Measurements from ENCODE around the gene ABHD5.

The ABHD5 gene

GRCh38 chr3:43758592-43759225, 68.0 kb downstream of the ABHD5 start:
- DNase-seq: no peak

DNA sequence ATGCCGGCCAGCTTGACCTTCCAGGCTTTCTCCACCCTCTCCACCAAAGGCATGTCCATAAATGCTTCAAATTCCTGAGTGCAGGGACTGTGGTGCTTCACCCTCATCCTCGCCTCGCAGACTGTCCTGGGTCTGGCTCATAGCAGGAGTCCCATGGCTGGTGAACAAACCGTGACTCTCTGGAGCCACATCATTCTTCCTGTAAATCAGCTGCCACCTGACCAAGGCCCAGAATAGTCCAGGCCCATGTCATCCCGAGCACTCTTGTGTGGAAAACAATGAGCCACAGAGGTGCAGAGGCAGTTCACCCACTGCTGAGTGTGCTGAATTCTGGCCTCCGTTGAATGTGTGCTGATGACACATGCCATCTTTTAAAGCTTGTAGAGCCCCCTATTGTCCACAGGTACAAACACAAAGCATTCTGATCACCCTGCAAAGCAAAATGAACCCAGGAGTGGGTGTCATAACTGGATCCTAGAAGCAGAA, 68.6 kb downstream of the ABHD5 start:
- peak in 2 of 3 donors; percentile 25 to 58 for DNase-seq

DNA sequence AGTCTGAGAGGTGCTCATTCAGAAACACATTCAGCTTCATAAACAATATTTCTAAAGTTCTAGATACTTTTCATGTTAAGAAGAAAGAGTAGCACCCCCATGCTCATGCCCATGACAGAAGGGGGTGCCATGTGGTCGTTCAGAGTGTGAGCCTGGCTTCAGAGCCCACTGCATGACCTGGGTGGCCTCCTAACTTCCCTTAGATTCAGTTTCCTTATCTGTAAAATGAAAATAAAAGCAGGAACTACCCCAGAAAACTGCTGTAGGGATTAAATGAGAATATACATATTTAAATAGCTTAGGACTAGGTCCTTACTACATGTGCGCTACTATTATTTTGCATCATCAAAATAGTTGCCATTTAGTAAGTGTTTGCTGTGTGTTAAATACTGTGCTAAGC, 69.2 kb downstream of the ABHD5 start:
- DNase-seq: peak; percentile 26 to 54 (median 35)

DNA sequence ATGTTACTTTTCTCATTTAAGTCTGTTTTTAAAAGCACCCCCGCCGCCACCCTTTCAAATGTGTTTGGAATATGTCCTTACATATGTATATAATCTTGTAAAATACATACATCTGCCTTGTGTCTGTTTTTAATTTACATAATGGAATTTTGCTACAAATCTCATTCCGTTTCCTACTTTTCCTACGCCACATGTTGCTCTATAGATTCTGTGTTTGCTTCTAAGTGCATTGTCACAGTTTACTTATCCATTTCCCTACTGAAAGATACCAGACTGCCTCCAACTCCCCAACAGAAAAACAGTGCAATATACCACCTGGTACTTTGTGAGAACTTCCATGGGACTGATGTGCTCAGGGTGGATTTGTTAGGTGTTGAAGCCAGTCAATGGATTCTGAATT, 70.2 kb downstream of the ABHD5 start:
- DNase-seq: no peak

- DNase-seq: no peak
These were observed 71.7 kb downstream of the ABHD5 start for GRCh38 chr3:43762451-43762850.

DNA sequence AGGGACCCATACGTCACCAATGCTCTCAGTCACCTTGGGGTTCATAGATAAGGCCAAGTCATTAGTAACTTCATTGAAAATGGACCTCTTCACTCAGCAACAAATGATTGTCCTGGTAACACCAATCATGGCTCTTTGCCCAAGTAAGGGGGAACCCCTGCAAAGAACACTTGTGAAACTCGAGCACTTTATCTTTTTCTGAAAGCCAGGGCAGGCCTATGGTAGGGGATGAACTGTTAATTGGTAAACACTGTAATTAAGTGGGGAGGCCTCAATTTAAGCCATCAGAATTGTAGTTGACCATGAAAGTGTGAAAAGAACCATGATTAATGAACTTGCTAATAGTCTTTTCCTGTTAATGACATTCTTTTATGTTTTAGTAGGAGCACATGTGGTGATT, 73.3 kb downstream of the ABHD5 start:
- DNase-seq: no peak

DNA sequence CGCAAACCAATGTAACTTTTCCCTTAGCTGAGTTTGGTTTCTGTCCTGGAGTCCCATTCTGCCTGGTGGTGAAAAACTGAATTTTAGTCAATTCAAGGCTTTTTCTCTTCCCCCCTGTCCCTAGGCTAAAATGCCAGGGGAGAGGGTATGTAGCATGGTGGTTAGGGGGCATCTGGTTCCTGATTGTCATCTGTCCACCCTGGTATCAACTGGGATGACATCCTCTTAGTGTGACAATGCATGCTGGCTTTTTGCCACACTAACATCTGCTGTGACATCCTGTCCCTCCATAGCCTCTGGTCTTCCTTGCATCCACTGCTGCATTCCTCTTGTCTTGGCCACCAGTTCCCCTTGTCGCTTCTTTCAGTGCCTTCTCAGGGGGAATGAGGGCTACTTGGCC, 73.7 kb downstream of the ABHD5 start:
- DNase-seq: no peak

GRCh38 chr3:43765521-43765971, 74.8 kb downstream of the ABHD5 start:
- DNase-seq: no peak

GRCh38 chr3:43766672-43767465, 76.1 kb downstream of the ABHD5 start:
- peak in 1 of 3 donors; percentile 32 for DNase-seq

GRCh38 chr3:43768381-43768973, 77.7 kb downstream of the ABHD5 start:
- peak; percentile 30 to 50 (median 35) for DNase-seq

- peak; percentile 94 to 97 (median 95) for DNase-seq
These were observed 78.6 kb downstream of the ABHD5 start for GRCh38 chr3:43769097-43769884.

DNA sequence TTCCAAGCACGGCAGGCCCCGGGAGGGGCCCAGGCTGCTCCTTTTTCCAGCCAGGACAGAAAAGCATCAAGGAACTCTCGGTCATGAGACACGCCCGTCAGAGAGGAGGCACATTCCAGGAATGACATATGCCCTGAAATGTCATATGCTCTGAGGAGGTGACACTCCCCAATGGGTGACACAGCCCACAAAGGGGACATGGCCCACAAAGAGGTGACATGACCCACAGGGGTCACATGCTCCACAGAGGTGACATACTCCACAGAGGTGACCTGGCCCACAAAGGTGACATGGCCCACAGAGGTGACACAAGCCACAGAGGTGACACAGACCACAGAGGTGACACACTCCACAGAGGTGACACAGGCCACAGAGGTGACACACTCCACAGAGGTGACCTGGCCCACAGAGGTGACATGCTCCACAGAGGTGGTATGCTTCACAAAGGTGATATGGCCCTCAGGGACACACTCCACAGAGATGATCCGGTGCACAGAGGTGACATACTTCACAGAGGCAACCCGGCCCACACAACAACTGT, 79.2 kb downstream of the ABHD5 start:
- DNase-seq: no peak

DNA sequence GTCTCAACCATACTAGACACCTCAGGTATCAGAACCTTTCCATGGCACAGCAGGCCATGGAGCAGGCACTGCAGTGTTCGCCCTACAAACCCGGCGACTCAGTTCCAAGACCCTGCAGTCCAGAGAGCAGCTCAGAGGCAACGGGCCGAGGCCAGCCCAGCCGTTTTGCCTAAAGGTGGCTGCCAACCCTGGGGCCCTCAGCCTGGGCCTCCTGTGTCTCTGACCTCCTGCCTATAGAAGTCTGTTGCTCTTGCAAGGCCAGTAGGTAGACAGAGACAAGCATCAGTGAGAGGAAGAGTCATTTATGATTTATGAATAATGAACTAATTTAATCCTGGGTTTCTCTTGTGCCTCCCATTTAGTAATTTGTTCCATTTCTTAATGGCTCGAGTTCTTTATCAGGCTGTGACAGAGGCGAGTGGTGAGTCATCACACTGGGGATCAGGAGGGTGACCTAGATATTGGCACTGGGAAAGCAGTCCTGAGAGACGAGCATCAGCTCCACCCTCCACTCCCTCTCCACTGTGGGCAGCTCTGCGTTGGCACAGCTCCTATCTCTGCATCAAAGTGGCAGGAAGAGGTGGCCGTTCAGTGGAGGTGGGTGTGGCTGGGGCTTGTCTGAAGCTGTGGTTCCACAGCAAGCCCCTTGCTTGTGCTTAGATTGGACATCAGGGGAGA, 79.8 kb downstream of the ABHD5 start:
- peak; percentile 65 to 71 (median 68) for DNase-seq

- no peak for DNase-seq
These were observed 80.9 kb downstream of the ABHD5 start for GRCh38 chr3:43771610-43772009.

- DNase-seq: peak; percentile 63 to 66 (median 63)
These were observed 82.7 kb downstream of the ABHD5 start for GRCh38 chr3:43773273-43774094.

GRCh38 chr3:43774799-43775198, 84.1 kb downstream of the ABHD5 start:
- no peak for DNase-seq

GRCh38 chr3:43776101-43776500, 85.4 kb downstream of the ABHD5 start:
- no peak for DNase-seq

DNA sequence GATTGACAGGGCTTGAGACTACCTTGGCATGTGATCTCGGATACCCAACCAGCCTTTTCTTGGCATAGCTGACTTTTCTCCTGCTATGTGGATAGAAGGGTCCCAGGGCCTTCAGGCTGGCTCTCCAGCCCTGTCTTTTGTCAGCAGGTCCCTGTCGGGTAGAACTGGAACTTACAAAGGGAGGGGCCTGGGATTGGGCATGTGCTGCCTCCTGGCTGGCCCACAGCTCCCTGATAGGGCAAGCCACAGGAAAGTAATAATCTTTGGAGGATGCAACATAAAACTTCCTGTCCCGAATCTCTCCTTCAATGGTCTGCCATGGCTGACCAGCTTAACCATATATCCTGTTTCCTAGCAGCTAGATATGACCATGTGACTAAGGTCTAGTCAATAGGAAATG, 89.1 kb downstream of the ABHD5 start:
- DNase-seq: no peak

- DNase-seq: no peak
These were observed 91.8 kb downstream of the ABHD5 start for GRCh38 chr3:43782541-43782940.

All from suppressor macrophage treated with lipopolysaccharide for 1 hour (primary cell).